PC-9 (cell line): ENCODE results near the gene DLGAP1. TPM values are rescaled to one million over a fixed set of nuclear protein-coding genes. Genes with fewer than 3 reads are reported as not detected.
"Not testable (repeated sequence)": the region's sequence is repeated elsewhere in the genome, so short reads cannot be mapped to it uniquely, and the experiment has no call there.

ENCODE experiments used
- BruUV-seq: library from RNA; stranded (reverse); fragments of 400-500 nt; replicated peaks from 2 replicates; lab custom pipeline; 2021; lab: Mats Ljungman, UMichigan
- CTCF ChIA-PET: fragments of 300-600 bp; sonication (Branson Sonifier 250); formaldehyde crosslinking; loops from one replicate; lab custom pipeline; 2022; ENCODE audit warnings: antibody characterized with exemption; lab: Charles Lee
- POLR2A ChIA-PET: fragments of 300-600 bp; sonication (Branson Sonifier 250); formaldehyde crosslinking; loops from one replicate; lab custom pipeline; 2022; ENCODE audit warnings: antibody characterized with exemption; ENCODE audit not compliant: unreplicated experiment; lab: Charles Lee
- DNase-seq, 2 experiments: peaks; one replicate each; pipeline versions ENCODE4 v3.0.0 to v3.0.0-alpha.2; 2015 to 2022; ENCODE audit warnings: mixed read lengths in 1 of 2
- H2AFZ ChIP-seq: fragments of 200-600 bp; sonication (generic); 2 replicates; pipeline ENCODE4 v1.8.1; 2017; ENCODE audit warnings: antibody characterized with exemption
- H3F3A ChIP-seq: fragments of 200-600 bp; sonication (generic); 2 replicates; pipeline ENCODE4 v1.8.1; 2017; ENCODE audit warnings: antibody characterized with exemption, mild to moderate bottlenecking, low read depth; ENCODE audit not compliant: insufficient read depth
- H3K27ac ChIP-seq: fragments of 200-600 bp; sonication (generic); 2 replicates; pipeline ENCODE4 v1.6.1; 2016; ENCODE audit warnings: mixed run types
- H3K27me3 ChIP-seq: fragments of 200-600 bp; sonication (generic); 2 replicates; pipeline ENCODE4 v1.6.1; 2016; ENCODE audit warnings: low read depth, mixed run types; ENCODE audit not compliant: insufficient read depth
- H3K36me3 ChIP-seq: fragments of 200-600 bp; sonication (generic); 2 replicates; pipeline ENCODE4 v1.6.1; 2016; ENCODE audit warnings: low read depth, mixed run types
- H3K4me1 ChIP-seq: fragments of 200-600 bp; sonication (generic); replicated peaks from 2 replicates; pipeline ENCODE4 v1.6.1; 2016; ENCODE audit warnings: mixed run types; ENCODE audit not compliant: insufficient read depth
- H3K4me2 ChIP-seq: fragments of 200-600 bp; sonication (generic); 2 replicates; pipeline ENCODE4 v1.6.1; 2017; ENCODE audit warnings: mixed run types
- H3K4me3 ChIP-seq: fragments of 200-600 bp; sonication (generic); 2 replicates; pipeline ENCODE4 v1.6.1; 2016; ENCODE audit warnings: mixed run types
- H3K79me2 ChIP-seq: fragments of 200-600 bp; sonication (generic); 2 replicates; pipeline ENCODE4 v1.6.1; 2017; ENCODE audit warnings: low read depth, mixed run types
- H3K9me2 ChIP-seq: fragments of 200-600 bp; sonication (generic); 2 replicates; pipeline ENCODE4 v1.8.1; 2017; ENCODE audit warnings: mild to moderate bottlenecking; ENCODE audit not compliant: insufficient read depth
- H3K9me3 ChIP-seq: fragments of 200-600 bp; sonication (generic); 2 replicates; pipeline ENCODE4 v1.8.1; 2016; ENCODE audit warnings: low read depth; ENCODE audit not compliant: insufficient read depth
- H4K20me1 ChIP-seq: fragments of 200-600 bp; sonication (generic); 2 replicates; pipeline ENCODE4 v1.8.1; 2017; ENCODE audit not compliant: insufficient read depth
- EZH2 ChIP-seq: fragments of 200-600 bp; sonication (generic); IDR thresholded peaks from 2 replicates; pipeline ENCODE4 v1.8.0; 2017; ENCODE audit warnings: antibody characterized with exemption, low read depth
- intact Hi-C: fragments of 100-400 bp; cut with micrococcal nuclease; formaldehyde crosslinking; loops from one replicate; pipeline ENCODE4 v1.10.0; 2022; ENCODE audit not compliant: unreplicated experiment
- total RNA-seq: library from RNA; stranded (reverse); gene quantifications from 2 replicates; pipeline ENCODE4 v1.2.3, GENCODE V29; 2021
- TF ChIP-seq, protein P1 (sequence below): fragments of 200-600 bp; sonication (generic); conservative IDR thresholded peaks from 2 replicates; pipeline ENCODE4 v1.6.1; 2017; ENCODE audit warnings: mixed run types, antibody characterized with exemption, mild to moderate bottlenecking, moderate library complexity

DLGAP1 gene
- total RNA-seq, 1 experiment from 2014 or later, result not detected

DNA sequence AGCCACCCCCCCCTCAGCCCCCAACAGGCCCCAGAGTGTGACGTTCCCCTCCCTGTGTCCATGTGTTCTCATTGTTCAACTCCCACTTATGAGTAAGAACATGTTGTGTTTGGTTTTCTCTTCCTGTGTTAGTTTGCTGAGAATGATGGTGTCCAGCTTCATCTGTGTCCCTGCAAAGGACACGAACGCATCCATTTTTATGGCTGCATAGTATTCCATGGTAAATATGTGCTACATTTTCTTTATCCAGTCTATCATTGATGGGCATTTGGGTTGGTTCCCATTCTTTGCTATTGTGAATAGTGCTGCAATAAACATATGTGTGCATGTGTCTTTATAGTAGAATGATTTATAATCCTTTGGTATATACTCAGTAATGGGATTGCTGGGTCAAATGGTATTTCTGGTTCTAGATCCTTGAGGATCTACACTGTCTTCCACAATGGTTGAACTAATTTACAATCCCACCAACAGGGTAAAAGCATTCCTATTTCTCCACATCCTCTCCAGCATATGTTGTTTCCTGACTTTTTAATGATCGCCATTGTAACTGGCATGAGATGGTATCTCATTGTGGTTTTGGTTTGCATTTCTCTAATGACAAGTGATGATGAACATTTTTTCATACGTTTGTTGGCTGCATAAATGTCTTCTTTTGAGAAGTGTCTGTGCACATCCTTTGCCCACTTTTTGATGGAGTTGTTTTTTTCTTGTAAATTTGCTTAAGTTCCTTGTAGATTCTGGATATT is 760.9 kb downstream of the DLGAP1 start:
- H3K4me3 ChIP-seq, intact Hi-C loops, H4K20me1 ChIP-seq, H2AFZ ChIP-seq, H3K27me3 ChIP-seq, H3K27ac ChIP-seq, POLR2A ChIA-PET, H3F3A ChIP-seq, DNase-seq, H3K36me3 ChIP-seq, H3K4me2 ChIP-seq, BruUV-seq, H3K79me2 ChIP-seq, H3K9me2 ChIP-seq, H3K4me1 ChIP-seq, H3K9me3 ChIP-seq: not testable (repeated sequence)
- CTCF ChIA-PET, result interaction anchor here (0.6 kb wide), 1 partner anchor 379 kb away, joined by 3 read pairs; no protein-coding TSS in a partner anchor

DNA sequence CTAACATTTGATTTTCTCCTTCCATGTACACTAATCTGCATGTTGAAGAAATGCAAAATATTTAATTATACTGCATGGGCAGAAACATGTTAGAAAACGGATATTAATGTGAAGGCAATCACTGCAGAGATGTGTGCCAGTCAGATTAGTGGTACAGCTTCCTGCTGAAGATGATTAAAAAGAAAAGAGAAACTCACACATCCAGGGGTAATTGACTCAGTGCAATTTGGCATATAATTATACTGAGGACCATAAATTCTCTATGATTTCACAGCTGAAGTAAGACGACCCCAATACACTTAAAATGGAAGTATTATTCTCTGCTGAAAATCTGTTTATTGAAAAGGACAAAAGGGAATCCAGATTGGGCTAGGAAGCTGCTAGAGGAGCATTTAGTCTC is 761.7 kb downstream of the DLGAP1 start:
- POLR2A ChIA-PET, result no interaction called here
- H2AFZ ChIP-seq, result no peak overlapping the region
- CTCF ChIA-PET, result interaction anchor here (0.6 kb wide), 1 partner anchor 379 kb away, joined by 3 read pairs; no protein-coding TSS in a partner anchor

DNA sequence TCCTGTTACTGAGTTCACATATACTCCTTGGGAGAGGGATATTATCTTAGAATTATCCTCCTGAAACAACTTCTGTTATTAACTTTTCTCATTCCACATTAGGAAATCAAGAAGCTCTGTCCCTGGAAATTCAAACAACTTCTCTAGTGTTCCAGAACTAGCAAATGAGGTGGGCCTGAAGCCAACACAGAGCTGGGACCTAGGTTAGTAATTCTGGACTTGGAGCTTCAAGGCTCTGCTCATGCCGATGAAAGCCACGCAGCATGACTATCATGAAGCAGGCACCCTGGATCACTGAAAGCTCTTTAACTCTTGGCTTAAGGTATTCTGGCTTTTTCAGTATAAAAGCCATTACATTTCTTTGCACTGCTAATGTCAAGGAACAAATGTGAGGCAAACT is 762.4 kb downstream of the DLGAP1 start:
- Histone ChIP-seq H3F3A (no peaks in the 10 kb centered on the region), H3K36me3 (no peaks in the 10 kb centered on the region), H3K9me3 (no peaks in the 10 kb centered on the region), H3K4me2 (no peak overlapping the region), H4K20me1 (no peaks in the 10 kb centered on the region), H3K9me2 (no peaks in the 10 kb centered on the region), H3K4me1 (no peaks in the 10 kb centered on the region), H3K4me3 (no peak overlapping the region), H2AFZ (no peak overlapping the region), H3K79me2 (no peaks in the 10 kb centered on the region), H3K27ac (no peak overlapping the region), H3K27me3 (no peaks in the 10 kb centered on the region)
- ChIA-PET CTCF (no interaction called here), POLR2A (no interaction called here)
- DNase-seq, result no peak
- no TSS peak for BruUV-seq
- intact Hi-C loops, result no loop called here
- TF ChIP-seq, protein P1, sequence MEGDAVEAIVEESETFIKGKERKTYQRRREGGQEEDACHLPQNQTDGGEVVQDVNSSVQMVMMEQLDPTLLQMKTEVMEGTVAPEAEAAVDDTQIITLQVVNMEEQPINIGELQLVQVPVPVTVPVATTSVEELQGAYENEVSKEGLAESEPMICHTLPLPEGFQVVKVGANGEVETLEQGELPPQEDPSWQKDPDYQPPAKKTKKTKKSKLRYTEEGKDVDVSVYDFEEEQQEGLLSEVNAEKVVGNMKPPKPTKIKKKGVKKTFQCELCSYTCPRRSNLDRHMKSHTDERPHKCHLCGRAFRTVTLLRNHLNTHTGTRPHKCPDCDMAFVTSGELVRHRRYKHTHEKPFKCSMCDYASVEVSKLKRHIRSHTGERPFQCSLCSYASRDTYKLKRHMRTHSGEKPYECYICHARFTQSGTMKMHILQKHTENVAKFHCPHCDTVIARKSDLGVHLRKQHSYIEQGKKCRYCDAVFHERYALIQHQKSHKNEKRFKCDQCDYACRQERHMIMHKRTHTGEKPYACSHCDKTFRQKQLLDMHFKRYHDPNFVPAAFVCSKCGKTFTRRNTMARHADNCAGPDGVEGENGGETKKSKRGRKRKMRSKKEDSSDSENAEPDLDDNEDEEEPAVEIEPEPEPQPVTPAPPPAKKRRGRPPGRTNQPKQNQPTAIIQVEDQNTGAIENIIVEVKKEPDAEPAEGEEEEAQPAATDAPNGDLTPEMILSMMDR, result no peak
- TF ChIP-seq EZH2, result no peak

More for the DNA sequence above, 761.7 kb downstream of the DLGAP1 start:
- Histone ChIP-seq H3K36me3 (no peaks in the 10 kb centered on the region), H3K27ac (no peak overlapping the region), H3K4me2 (no peak overlapping the region), H3K4me3 (no peak overlapping the region), H3K27me3 (no peaks in the 10 kb centered on the region), H3K79me2 (no peaks in the 10 kb centered on the region), H3F3A (no peaks in the 10 kb centered on the region), H3K9me2 (no peaks in the 10 kb centered on the region), H3K9me3 (no peaks in the 10 kb centered on the region), H3K4me1 (no peaks in the 10 kb centered on the region), H4K20me1 (no peaks in the 10 kb centered on the region)
- BruUV-seq, result no TSS peak
- intact Hi-C loops, result no loop called here
- DNase-seq, result no peak
- TF ChIP-seq EZH2, result no peak
- TF ChIP-seq, protein P1, result no peak
